Endothelial cell of umbilical vein (primary cell): ENCODE measurements around the gene FAM135A. TPM values are rescaled to one million over a fixed set of nuclear protein-coding genes. Genes with fewer than 3 reads are reported as not detected.
A peak's percentile ranks its signal among the peaks of the same experiment; 100 is the strongest.

Source experiments
- BruUV-seq: library from RNA; stranded (reverse); fragments of 400-500 nt; replicated peaks from 2 replicates; lab custom pipeline; 2021; lab: Mats Ljungman, UMichigan
- CTCF ChIA-PET: fragments of 300-600, 350-600 bp; sonication (Branson Sonifier 250); formaldehyde crosslinking; loops from one replicate; lab custom pipeline; 2021; ENCODE audit warnings: antibody characterized with exemption, inconsistent platforms; lab: Charles Lee
- POLR2A ChIA-PET: fragments of 300-600, 350-600 bp; sonication (Branson Sonifier 250); formaldehyde crosslinking; loops from one replicate; lab custom pipeline; 2021; ENCODE audit warnings: antibody characterized with exemption, inconsistent platforms; lab: Charles Lee
- DNase-seq: peaks from one replicate; pipeline ENCODE4 v3.0.0-alpha.2; 2011; ENCODE audit warnings: low read depth, low spot score
- FAIRE-seq: peaks from 2 replicates; lab custom pipeline; 2011; peaks lifted over from hg19 to GRCh38; lab: Jason Lieb, UNC
- H2AFZ ChIP-seq: 2 replicates; pipeline ENCODE4 v1.6.0; 2012; ENCODE audit warnings: low read depth, low read length, control low read depth, inconsistent platforms
- H3K27ac ChIP-seq: 2 replicates; pipeline ENCODE4 v1.5.1; 2011; ENCODE audit warnings: low read depth, mild to moderate bottlenecking, control low read depth, low read length, moderate library complexity; ENCODE audit not compliant: insufficient read depth
- H3K27me3 ChIP-seq, 2 experiments: 2 replicates each; pipeline versions ENCODE4 v1.6.0 to v1.6.1; 2011; ENCODE audit warnings: low read length in 2 of 2, mixed read lengths in 1 of 2; ENCODE audit not compliant: control insufficient read depth in 2 of 2, insufficient read depth in 2 of 2
- H3K36me3 ChIP-seq, 2 experiments: 2 replicates in 1 of 2; 3 replicates in 1 of 2; pipeline ENCODE4 v1.5.1; 2011; ENCODE audit warnings: low read length in 2 of 2, mild to moderate bottlenecking in 1 of 2, moderate library complexity in 1 of 2; ENCODE audit not compliant: control insufficient read depth in 2 of 2, insufficient read depth in 2 of 2; ENCODE audit errors: extremely low read depth in 1 of 2
- H3K4me1 ChIP-seq: 3 replicates; pipeline ENCODE4 v1.5.1; 2011; ENCODE audit warnings: mild to moderate bottlenecking, low read length; ENCODE audit not compliant: control insufficient read depth, insufficient read depth; ENCODE audit errors: extremely low read depth
- H3K4me2 ChIP-seq: 2 replicates; pipeline ENCODE4 v1.6.1; 2011; ENCODE audit warnings: low read length, control low read depth, mixed read lengths; ENCODE audit not compliant: insufficient read depth
- H3K4me3 ChIP-seq, 3 experiments: fragments of 200-600 bp in 1 of 3; sonication (generic), shearing (Covaris generic) in 1 of 3; replicated peaks in 1 of 3; 2 replicates each; pipeline ENCODE4 v1.5.1; 2011 to 2016; ENCODE audit warnings: control low read depth in 3 of 3, low read length in 3 of 3, mild to moderate bottlenecking in 2 of 3, inconsistent platforms in 1 of 3, low read depth in 1 of 3, moderate library complexity in 1 of 3; ENCODE audit not compliant: insufficient read depth in 1 of 3
- H3K79me2 ChIP-seq: 2 replicates; pipeline ENCODE4 v1.6.0; 2012; ENCODE audit warnings: low read length, inconsistent platforms; ENCODE audit not compliant: control insufficient read depth, insufficient read depth
- H3K9ac ChIP-seq: replicated peaks from 2 replicates; pipeline ENCODE3; 2011; ENCODE audit warnings: low read length, control low read depth; ENCODE audit not compliant: insufficient read depth; ENCODE audit errors: extremely low read depth
- H3K9me1 ChIP-seq: replicated peaks from 3 replicates; pipeline ENCODE4 v1.6.0; 2011; ENCODE audit warnings: mild to moderate bottlenecking, low read length; ENCODE audit not compliant: control insufficient read depth, insufficient read depth; ENCODE audit errors: extremely low read depth
- H3K9me3 ChIP-seq: replicated peaks from 2 replicates; pipeline ENCODE4 v1.5.1; 2012; ENCODE audit warnings: low read length, inconsistent platforms; ENCODE audit not compliant: control insufficient read depth, insufficient read depth
- H4K20me1 ChIP-seq: replicated peaks from 2 replicates; pipeline ENCODE3; 2011; ENCODE audit warnings: mild to moderate bottlenecking, low read length; ENCODE audit not compliant: control insufficient read depth, insufficient read depth; ENCODE audit errors: extremely low read depth
- CTCF ChIP-seq, 2 donors: IDR thresholded peaks; 1 replicate in 1 of 2; 2 replicates in 1 of 2; pipeline ENCODE4 v1.5.1; 2011; ENCODE audit warnings: low read length in 2 of 2, mild to moderate bottlenecking in 2 of 2, moderate library complexity in 2 of 2, control low read depth in 1 of 2, inconsistent platforms in 1 of 2, low read depth in 1 of 2; ENCODE audit not compliant: insufficient read depth in 1 of 2; ENCODE audit errors: extremely low read depth in 1 of 2
- EZH2 ChIP-seq: IDR thresholded peaks from 2 replicates; pipeline ENCODE4 v1.6.1; 2012; ENCODE audit warnings: borderline replicate concordance, low read depth, mild to moderate bottlenecking, moderate library complexity, low read length, inconsistent platforms; ENCODE audit not compliant: severe bottlenecking
- FOS ChIP-seq: IDR thresholded peaks from 2 replicates; pipeline ENCODE4 v1.6.1; 2011; ENCODE audit warnings: mild to moderate bottlenecking, low read length, moderate library complexity, borderline replicate concordance; ENCODE audit not compliant: insufficient read depth
- GATA2 ChIP-seq: IDR thresholded peaks from 2 replicates; pipeline ENCODE4 v1.7.0; 2011; ENCODE audit warnings: low read depth, mild to moderate bottlenecking, moderate library complexity, mixed read lengths, low read length; ENCODE audit not compliant: insufficient read length, insufficient read depth
- JUN ChIP-seq: IDR thresholded peaks from 2 replicates; pipeline ENCODE4 v1.6.1; 2011; ENCODE audit warnings: borderline replicate concordance, low read depth; ENCODE audit not compliant: insufficient read length, insufficient read depth
- MYC ChIP-seq: IDR thresholded peaks from one replicate; pipeline ENCODE4 v1.6.1; 2011; ENCODE audit warnings: mild to moderate bottlenecking, low read depth, low read length
- POLR2A ChIP-seq: IDR thresholded peaks from 2 replicates; pipeline ENCODE4 v1.6.1; 2012; ENCODE audit warnings: low read depth, mild to moderate bottlenecking, control low read depth, low read length
- POLR2AphosphoS5 ChIP-seq: IDR thresholded peaks from 2 replicates; pipeline ENCODE4 v1.6.1; 2012; ENCODE audit warnings: low read depth, mild to moderate bottlenecking, control low read depth, low read length, moderate library complexity; ENCODE audit not compliant: insufficient read depth
- dilution Hi-C: fragments of 300-500 bp; cut with MboI; formaldehyde crosslinking; loops from one replicate; pipeline ENCODE4 v1.15.0; 2019; ENCODE audit warnings: low sequenced_read_pairs; ENCODE audit not compliant: extremely low pct_ligation_motif_present
- intact Hi-C: fragments of 100-400 bp; cut with micrococcal nuclease; formaldehyde crosslinking; loops from one replicate; pipeline ENCODE4 v1.10.0; 2022
- polyA plus RNA-seq, 4 experiments: library from polyadenylated mRNA; depleted of rRNA in 3 of 4; stranded (reverse) in 3 of 4; unstranded in 1 of 4; fragments of >200 nt; gene quantifications; 2 replicates each; pipeline versions ENCODE4 v1.2.1 to v1.2.3, GENCODE V29; 2011 to 2012; ENCODE audit warnings: missing spikeins in 1 of 4
- total RNA-seq: library from RNA; stranded (reverse); gene quantifications from 2 replicates; pipeline ENCODE4 v1.2.3, GENCODE V29; 2021
- TF ChIP-seq, protein P1 (sequence below): IDR thresholded peaks from 2 replicates; pipeline ENCODE4 v1.6.1; 2011; ENCODE audit not compliant: insufficient read depth, insufficient read length

Gene FAM135A
- total and polyA plus RNA-seq, 2 donors (not counting 3 experiments of a cell fraction or from before 2014, with no cell fraction given) = 3.7 to 9.6 TPM

- FAIRE-seq (peak; percentile 64), DNase-seq (peak; percentile 49)
- Histone ChIP-seq H3K4me1 (peaks cover 16% of the 10 kb centered on the region), H3K9me1 (no peaks in the 10 kb centered on the region), H3K79me2 (no peaks in the 10 kb centered on the region), H3K27me3 (peaks cover 4 to 7% of the 10 kb centered on the region in 2 experiments), H3K4me2 (peak overlapping the region; percentile 57), H4K20me1 (no peaks in the 10 kb centered on the region), H3K9me3 (no peaks in the 10 kb centered on the region), H3K36me3 (no peaks in the 10 kb centered on the region), H3K9ac (no peak overlapping the region), H3K27ac (no peak overlapping the region), H2AFZ (peak overlapping the region; percentile 71), H3K4me3 (peak overlapping the region in 1 of 3 experiments; percentile 21)
- dilution Hi-C loops = no loop called here
- ChIA-PET CTCF (interaction anchor here (0.6 to 1.6 kb wide), 4 partner anchors 27 to 178 kb away, joined by 3 to 5 read pairs (median 4); no protein-coding TSS in a partner anchor), POLR2A (no interaction called here)
- intact Hi-C loops = loop anchor here (2.0 kb wide), 1 partner anchor 14 kb away; the partner anchor contains the start of gene FAM135A
- no TSS peak for BruUV-seq
- TF ChIP-seq GATA2 = no peak
- TF ChIP-seq MYC = no peak
- TF ChIP-seq, protein P1, sequence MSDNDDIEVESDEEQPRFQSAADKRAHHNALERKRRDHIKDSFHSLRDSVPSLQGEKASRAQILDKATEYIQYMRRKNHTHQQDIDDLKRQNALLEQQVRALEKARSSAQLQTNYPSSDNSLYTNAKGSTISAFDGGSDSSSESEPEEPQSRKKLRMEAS = no peak
- TF ChIP-seq POLR2A = no peak
- no peak for TF ChIP-seq EZH2
- no peak for TF ChIP-seq CTCF (IDR thresholded peaks at IDR 0.05; ENCODE audit: extremely low read depth in 1 of 2, insufficient read depth in 1 of 2, low read depth in 1 of 2, low read length in 2 of 2)
- TF ChIP-seq POLR2AphosphoS5 = no peak
- peak; percentile 14 for TF ChIP-seq JUN
- TF ChIP-seq FOS = peak; percentile 66
Observed at GRCh38 chr6:70398783-70399728, 14.3 kb upstream of the FAM135A start.
